ENCODE data around the gene LRRK1.

- TF ChIP-seq ZNF839 (CRISPR knock-in tag; IDR thresholded peaks at IDR 0.05; ENCODE audit: borderline replicate concordance) (no peak), RAD21 (CRISPR knock-in tag; IDR thresholded peaks at IDR 0.05) (no peak), RNF2 (conservative IDR thresholded peaks at IDR 0.05; ENCODE audit: low read depth) (no peak), NBN (conservative IDR thresholded peaks at IDR 0.05) (no peak), SNAPC2 (CRISPR knock-in tag; IDR thresholded peaks at IDR 0.05) (no peak), ATF7 (IDR thresholded peaks at IDR 0.05) (no peak), ATF7 (CRISPR knock-in tag; IDR thresholded peaks at IDR 0.05) (no peak), PTBP1 (IDR thresholded peaks at IDR 0.05; ENCODE audit: low read depth, low read length, poor library complexity, severe bottlenecking) (no peak), FOXJ3 (CRISPR knock-in tag; IDR thresholded peaks at IDR 0.05; ENCODE audit: borderline replicate concordance) (no peak)
- TF ChIP-seq, protein P1, sequence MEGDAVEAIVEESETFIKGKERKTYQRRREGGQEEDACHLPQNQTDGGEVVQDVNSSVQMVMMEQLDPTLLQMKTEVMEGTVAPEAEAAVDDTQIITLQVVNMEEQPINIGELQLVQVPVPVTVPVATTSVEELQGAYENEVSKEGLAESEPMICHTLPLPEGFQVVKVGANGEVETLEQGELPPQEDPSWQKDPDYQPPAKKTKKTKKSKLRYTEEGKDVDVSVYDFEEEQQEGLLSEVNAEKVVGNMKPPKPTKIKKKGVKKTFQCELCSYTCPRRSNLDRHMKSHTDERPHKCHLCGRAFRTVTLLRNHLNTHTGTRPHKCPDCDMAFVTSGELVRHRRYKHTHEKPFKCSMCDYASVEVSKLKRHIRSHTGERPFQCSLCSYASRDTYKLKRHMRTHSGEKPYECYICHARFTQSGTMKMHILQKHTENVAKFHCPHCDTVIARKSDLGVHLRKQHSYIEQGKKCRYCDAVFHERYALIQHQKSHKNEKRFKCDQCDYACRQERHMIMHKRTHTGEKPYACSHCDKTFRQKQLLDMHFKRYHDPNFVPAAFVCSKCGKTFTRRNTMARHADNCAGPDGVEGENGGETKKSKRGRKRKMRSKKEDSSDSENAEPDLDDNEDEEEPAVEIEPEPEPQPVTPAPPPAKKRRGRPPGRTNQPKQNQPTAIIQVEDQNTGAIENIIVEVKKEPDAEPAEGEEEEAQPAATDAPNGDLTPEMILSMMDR (CRISPR knock-in tag; IDR thresholded peaks at IDR 0.05), result no peak
- TF ChIP-seq, protein P2, sequence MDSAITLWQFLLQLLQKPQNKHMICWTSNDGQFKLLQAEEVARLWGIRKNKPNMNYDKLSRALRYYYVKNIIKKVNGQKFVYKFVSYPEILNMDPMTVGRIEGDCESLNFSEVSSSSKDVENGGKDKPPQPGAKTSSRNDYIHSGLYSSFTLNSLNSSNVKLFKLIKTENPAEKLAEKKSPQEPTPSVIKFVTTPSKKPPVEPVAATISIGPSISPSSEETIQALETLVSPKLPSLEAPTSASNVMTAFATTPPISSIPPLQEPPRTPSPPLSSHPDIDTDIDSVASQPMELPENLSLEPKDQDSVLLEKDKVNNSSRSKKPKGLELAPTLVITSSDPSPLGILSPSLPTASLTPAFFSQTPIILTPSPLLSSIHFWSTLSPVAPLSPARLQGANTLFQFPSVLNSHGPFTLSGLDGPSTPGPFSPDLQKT (CRISPR knock-in tag; IDR thresholded peaks at IDR 0.05; ENCODE audit: borderline replicate concordance), result no peak
Measured at GRCh38 chr15:101045835-101046691, 126.9 kb downstream of the LRRK1 start.
